DLD1 (cell line): ENCODE measurements around the gene KCNJ2.

Source experiments
- in situ Hi-C: cut with HindIII; loops from 2 replicates; pipeline ENCODE4 v1.10.0; 2017; ENCODE audit warnings: low sequenced_read_pairs

The KCNJ2 gene

GRCh38 chr17:70158591-70158990, 10.7 kb upstream of the KCNJ2 start:
- in situ Hi-C loops: no loop called here

GRCh38 chr17:70159980-70160379, 9.4 kb upstream of the KCNJ2 start:
- in situ Hi-C loops: loop anchor here (10.0 kb wide), 1 partner anchor 585 kb away; no protein-coding TSS in a partner anchor

- in situ Hi-C loops: loop anchor here (10.0 kb wide), 1 partner anchor 587 kb away; no protein-coding TSS in a partner anchor
These were observed 7.8 kb upstream of the KCNJ2 start for GRCh38 chr17:70161519-70161918.

DNA sequence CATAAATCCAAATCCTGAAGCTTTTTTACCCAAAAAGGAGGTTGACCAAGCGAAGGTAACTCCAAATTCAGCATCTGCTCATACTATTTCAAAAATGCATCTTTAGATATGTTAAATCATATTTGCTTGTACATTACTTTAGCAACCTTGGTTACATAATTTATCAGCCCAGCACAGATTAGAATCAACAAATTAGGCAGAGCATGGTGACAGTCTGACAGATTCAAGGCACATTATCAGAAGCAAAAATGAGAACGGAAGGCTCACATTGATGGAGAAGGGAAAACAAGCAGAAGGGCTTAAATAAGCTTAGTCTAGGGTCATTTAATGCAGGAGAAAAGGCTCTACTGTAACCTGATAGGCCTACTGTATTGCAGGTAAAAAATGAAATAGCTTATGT, 3.9 kb upstream of the KCNJ2 start:
- in situ Hi-C loops: loop anchor here (10.0 kb wide), 1 partner anchor 591 kb away; no protein-coding TSS in a partner anchor

GRCh38 chr17:70166615-70167014, 2.7 kb upstream of the KCNJ2 start:
- in situ Hi-C loops: loop anchor here (10.0 kb wide), 1 partner anchor 592 kb away; no protein-coding TSS in a partner anchor

- in situ Hi-C loops: loop anchor here (10.0 kb wide), 1 partner anchor 594 kb away; no protein-coding TSS in a partner anchor
These were observed 1.0 kb upstream of the KCNJ2 start for GRCh38 chr17:70168044-70168976.

GRCh38 chr17:70169709-70170597, 621 bp downstream of the KCNJ2 start:
- in situ Hi-C loops: loop anchor here (10.0 kb wide), 1 partner anchor 595 kb away; no protein-coding TSS in a partner anchor

DNA sequence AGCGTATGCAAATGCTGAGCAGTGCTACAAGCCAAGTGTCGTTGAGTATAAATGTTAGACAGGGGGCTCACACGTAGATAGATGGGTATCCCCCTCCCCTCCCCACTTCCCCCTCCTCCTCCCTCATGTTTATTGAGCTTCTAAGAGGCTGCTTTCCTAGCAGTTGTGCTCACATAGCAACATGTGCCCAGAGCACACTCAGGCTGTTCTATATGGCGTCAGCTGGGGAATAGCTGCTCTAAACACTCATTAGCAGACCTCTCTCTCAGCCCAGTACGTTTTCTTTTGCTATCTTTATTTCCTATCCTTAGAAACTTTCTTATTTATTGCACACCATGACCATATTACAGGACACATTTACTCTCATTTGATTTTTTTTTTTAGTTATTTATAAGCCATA, 1.8 kb downstream of the KCNJ2 start:
- in situ Hi-C loops: no loop called here

DNA sequence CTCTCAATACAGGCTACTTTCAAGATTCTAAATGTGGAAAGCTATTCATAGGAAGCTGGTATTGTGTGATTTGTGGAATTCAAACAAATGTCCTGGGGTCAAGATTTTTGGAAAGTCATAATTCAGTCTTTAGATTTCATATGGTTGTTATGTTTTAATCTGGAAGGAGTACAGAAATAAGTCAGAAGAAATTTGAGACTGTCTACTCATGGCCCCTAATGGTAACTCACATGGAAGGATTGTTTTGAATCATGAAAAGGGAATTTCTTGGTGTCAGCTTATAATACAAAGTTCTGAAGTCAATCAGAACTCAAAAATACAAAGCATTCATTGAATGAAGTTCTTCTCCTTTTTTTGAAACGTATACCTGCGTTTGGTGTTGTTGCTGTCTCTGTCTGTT, 3.1 kb downstream of the KCNJ2 start:
- in situ Hi-C loops: no loop called here

- in situ Hi-C loops: no loop called here
These were observed 3.6 kb downstream of the KCNJ2 start for GRCh38 chr17:70172923-70173322.

DNA sequence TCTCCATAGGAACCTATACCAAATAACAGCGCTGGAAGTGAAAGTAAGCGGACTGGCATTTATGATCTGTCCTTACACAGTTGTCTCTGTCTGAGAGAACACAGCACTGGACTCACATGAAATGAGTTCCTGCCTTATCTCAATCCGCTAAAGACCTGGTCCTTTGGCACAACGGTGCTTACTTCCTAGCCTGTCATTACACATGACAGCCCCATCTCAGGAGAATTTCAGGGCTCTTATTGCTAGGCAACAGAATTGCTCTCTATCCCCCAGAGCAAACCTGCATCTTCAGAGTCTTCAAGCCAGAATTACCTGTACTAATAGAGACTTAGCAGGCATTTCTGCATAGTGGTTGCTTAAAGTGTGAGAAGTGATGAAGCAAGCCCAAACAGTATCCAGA, 4.3 kb downstream of the KCNJ2 start:
- in situ Hi-C loops: no loop called here

- in situ Hi-C loops: no loop called here
These were observed 12.0 kb downstream of the KCNJ2 start for GRCh38 chr17:70181376-70181775.

DNA sequence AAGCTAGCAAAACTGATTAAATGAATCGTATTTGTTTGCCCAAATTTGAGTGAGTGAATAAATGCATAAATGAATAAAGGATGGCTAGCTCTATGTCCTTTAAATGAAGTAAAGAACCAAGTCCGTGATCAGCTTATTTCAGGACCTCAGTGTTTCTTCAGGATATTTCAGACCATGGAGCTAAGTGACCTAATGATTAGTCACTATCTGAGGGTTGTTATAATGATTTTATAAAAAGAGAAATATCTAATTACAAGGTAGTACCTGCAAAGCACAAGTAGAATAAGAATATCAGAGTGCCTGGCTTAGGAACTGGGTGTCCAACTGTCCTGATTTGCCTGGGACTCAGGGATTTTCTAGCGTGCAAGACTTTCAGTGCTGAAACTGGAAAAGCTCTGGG, 12.5 kb downstream of the KCNJ2 start:
- in situ Hi-C loops: no loop called here

- in situ Hi-C loops: no loop called here
These were observed 14.2 kb downstream of the KCNJ2 start for GRCh38 chr17:70183508-70183907.

DNA sequence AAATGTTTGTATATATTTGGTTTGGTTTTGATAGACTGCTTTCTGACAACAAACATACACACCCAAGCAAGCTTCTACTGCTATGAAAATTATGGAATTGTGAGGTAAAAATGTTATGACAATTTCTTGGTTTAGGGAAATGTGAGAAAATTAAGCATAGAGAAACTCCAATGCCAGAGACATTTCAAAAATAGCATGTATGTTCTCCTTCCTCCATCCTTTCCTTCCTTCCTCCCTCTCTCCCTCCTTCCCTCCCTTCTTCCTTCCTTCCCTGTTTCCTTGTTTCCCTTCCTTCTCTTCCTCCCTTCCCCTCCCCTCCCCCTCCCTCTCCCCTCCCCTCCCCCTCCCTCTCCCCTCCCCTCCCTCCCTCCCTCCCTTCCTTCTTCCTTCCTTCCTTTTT, 14.9 kb downstream of the KCNJ2 start:
- in situ Hi-C loops: no loop called here

- in situ Hi-C loops: no loop called here
These were observed 15.4 kb downstream of the KCNJ2 start for GRCh38 chr17:70184770-70185169.

GRCh38 chr17:70185285-70185684, 16.0 kb downstream of the KCNJ2 start:
- in situ Hi-C loops: no loop called here

DNA sequence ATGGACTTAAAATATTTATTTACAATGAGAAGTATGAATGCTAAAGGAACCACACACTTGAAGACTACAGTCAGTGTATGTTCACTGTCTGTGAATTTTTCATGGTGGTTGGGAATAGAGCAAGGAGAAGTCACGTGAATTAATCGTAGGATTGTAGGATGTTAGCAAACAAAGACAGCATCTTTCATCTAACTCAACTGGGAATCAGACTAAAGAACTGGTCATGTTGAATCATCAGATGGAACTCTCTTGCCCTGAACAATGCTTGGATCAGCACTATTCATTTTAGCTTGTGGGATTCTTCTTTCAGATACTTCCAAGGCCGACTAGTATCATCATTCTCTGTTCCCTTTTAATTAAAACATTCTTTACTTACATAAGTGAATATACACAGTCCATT, 18.1 kb downstream of the KCNJ2 start:
- in situ Hi-C loops: no loop called here

DNA sequence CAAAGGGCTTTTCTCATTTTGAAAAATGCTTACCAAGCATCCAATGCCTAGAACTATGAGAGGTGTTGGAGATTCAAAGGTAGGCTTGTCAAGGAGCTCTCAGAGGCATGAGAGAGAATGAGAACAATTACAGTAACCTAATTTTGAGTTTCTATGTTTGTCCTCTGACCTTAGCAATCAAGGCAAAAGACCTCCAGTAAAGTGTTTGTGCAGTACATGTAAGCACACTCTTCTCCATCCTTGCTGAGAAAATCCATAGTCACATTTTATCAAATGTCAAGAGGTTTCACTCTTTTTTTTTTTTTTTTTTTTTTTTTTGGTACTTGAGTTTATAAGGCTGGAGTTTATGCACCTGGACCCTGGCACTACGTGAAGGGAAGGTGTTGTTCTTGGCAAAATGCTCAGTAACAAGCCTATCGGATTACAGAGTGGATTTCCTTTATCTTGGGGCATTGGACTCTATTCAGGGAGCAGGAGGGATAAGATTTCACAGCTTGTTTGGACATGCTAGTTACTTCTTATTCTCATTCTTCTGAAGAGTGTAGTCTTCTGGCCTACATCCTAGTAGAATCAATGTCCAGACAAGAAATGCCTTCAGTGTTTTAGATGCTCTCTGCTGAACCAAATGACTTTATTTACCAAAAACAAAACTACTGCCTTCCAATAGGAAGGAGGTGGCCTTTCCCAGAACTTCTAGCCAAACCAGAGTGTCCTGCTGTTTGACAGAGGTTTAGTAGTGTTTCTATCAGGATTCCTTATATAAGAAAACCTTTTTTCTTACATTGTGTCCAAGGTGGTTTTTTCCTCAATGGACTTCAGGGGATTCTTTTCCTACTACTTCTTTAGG, 21.9 kb downstream of the KCNJ2 start:
- in situ Hi-C loops: no loop called here

DNA sequence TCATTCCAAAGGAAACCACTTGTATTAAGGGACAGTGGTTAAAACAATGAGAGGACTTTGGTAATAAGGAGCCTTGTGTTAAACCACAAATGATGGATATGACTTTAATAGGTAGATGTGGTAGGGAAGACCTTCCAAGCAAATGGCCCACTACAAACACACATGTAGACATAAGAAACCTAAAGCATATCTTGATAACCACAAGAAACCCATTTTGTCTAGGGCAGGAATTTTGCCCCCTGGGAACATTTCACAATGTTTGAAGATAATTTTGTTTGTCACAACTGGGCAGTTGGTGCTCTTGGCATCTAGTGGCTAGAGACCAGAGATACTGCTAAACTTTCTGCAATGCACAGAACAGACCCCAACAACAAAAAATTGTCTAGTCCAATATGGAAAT, 25.8 kb downstream of the KCNJ2 start:
- in situ Hi-C loops: no loop called here
